Medulla oblongata (tissue), 1 donor: ENCODE results near the gene SBF2.
"Not testable (repeated sequence)": the region's sequence is repeated elsewhere in the genome, so short reads cannot be mapped to it uniquely, and the experiment has no call there.

Experiments used
- DNase-seq: peaks from one replicate; pipeline ENCODE4 v3.0.0-alpha.2; 2015; ENCODE audit errors: extremely low spot score

SBF2 gene

GRCh38 chr11:10066441-10066840, 227.6 kb downstream of the SBF2 start:
- no peak for DNase-seq

- DNase-seq, result no peak
These were observed 229.2 kb downstream of the SBF2 start for GRCh38 chr11:10064828-10065227.

- no peak for DNase-seq
These were observed 235.7 kb downstream of the SBF2 start for GRCh38 chr11:10058356-10058755.

- no peak for DNase-seq
These were observed 242.0 kb downstream of the SBF2 start for GRCh38 chr11:10051868-10052586.

- DNase-seq, result no peak
These were observed 243.5 kb downstream of the SBF2 start for GRCh38 chr11:10050561-10050960.

- DNase-seq, result no peak
These were observed 244.3 kb downstream of the SBF2 start for GRCh38 chr11:10049756-10050155.

GRCh38 chr11:10048350-10048749, 245.7 kb downstream of the SBF2 start:
- no peak for DNase-seq

GRCh38 chr11:10044618-10045017, 249.4 kb downstream of the SBF2 start:
- no peak for DNase-seq

- DNase-seq, result peak; percentile 19
These were observed 251.3 kb downstream of the SBF2 start for GRCh38 chr11:10042699-10043098.

GRCh38 chr11:10041748-10042446, 252.1 kb downstream of the SBF2 start:
- no peak for DNase-seq

GRCh38 chr11:10041332-10041731, 252.7 kb downstream of the SBF2 start:
- no peak for DNase-seq

GRCh38 chr11:10038521-10039302, 255.3 kb downstream of the SBF2 start:
- DNase-seq, result no peak

GRCh38 chr11:10035932-10036331, 258.1 kb downstream of the SBF2 start:
- not testable (repeated sequence) for DNase-seq

- no peak for DNase-seq
These were observed 261.1 kb downstream of the SBF2 start for GRCh38 chr11:10032935-10033334.

- no peak for DNase-seq
These were observed 263.9 kb downstream of the SBF2 start for GRCh38 chr11:10030122-10030490.

- no peak for DNase-seq
These were observed 264.5 kb downstream of the SBF2 start for GRCh38 chr11:10029386-10030121.

GRCh38 chr11:10026514-10026913, 267.5 kb downstream of the SBF2 start:
- no peak for DNase-seq

- no peak for DNase-seq
These were observed 270.8 kb downstream of the SBF2 start for GRCh38 chr11:10023212-10023611.

GRCh38 chr11:10022764-10023163, 271.3 kb downstream of the SBF2 start:
- no peak for DNase-seq

- DNase-seq, result no peak
These were observed 272.5 kb downstream of the SBF2 start for GRCh38 chr11:10021563-10021962.

- peak; percentile 50 for DNase-seq
These were observed 273.9 kb downstream of the SBF2 start for GRCh38 chr11:10019906-10020682.
